Astrocyte of the spinal cord (primary cell): ENCODE results near the gene EGF.
A peak's percentile ranks its signal among the peaks of the same experiment; 100 is the strongest.

Experiments
- DNase-seq: peaks from one replicate; pipeline ENCODE4 v3.0.0; 2011; ENCODE audit warnings: low read depth, low spot score
- H3K4me3 ChIP-seq: 2 replicates; pipeline ENCODE4 v1.5.1; 2011; ENCODE audit warnings: low read depth, mild to moderate bottlenecking, low read length, moderate library complexity
- CTCF ChIP-seq: IDR thresholded peaks from 2 replicates; pipeline ENCODE4 v1.5.1; 2012; ENCODE audit warnings: low read depth, mild to moderate bottlenecking, low read length, inconsistent platforms
- in situ Hi-C: cut with HindIII; loops from 2 replicates; pipeline ENCODE4 v1.10.0; 2017; ENCODE audit warnings: low sequenced_read_pairs

Gene EGF

GRCh38 chr4:110049951-110050925 is 137.6 kb downstream of the EGF start:
- DNase-seq, result peak; percentile 58
- in situ Hi-C loops, result loop anchor here (25.0 kb wide), 1 partner anchor 462 kb away; no protein-coding TSS in a partner anchor
- TF ChIP-seq CTCF, result peak; percentile 86

GRCh38 chr4:110055158-110055768 is 142.6 kb downstream of the EGF start:
- in situ Hi-C loops, result no loop called here
- DNase-seq, result no peak
- TF ChIP-seq CTCF, result no peak
- no peak overlapping the region for H3K4me3 ChIP-seq

More at GRCh38 chr4:110049951-110050925, 137.6 kb downstream of the EGF start:
- no peak overlapping the region for H3K4me3 ChIP-seq

- in situ Hi-C loops, result no loop called here
- DNase-seq, result no peak
- TF ChIP-seq CTCF, result no peak
- H3K4me3 ChIP-seq, result no peak overlapping the region
These were observed 146.0 kb downstream of the EGF start for GRCh38 chr4:110058677-110059076.

- DNase-seq, result peak; percentile 14
- no peak for TF ChIP-seq CTCF
- no peak overlapping the region for H3K4me3 ChIP-seq
- in situ Hi-C loops, result no loop called here
These were observed 147.0 kb downstream of the EGF start for GRCh38 chr4:110059556-110060191.

GRCh38 chr4:110061076-110061475 is 148.4 kb downstream of the EGF start:
- in situ Hi-C loops, result no loop called here
- H3K4me3 ChIP-seq, result no peak overlapping the region
- DNase-seq, result no peak
- TF ChIP-seq CTCF, result no peak
